Spleen (tissue), 11 donors: ENCODE measurements around the gene DUSP3. TPM values are rescaled to one million over a fixed set of nuclear protein-coding genes. Genes with fewer than 3 reads are reported as not detected.

Source experiments
- DNase-seq: peaks from one replicate; pipeline ENCODE4 v3.0.0-alpha.2; 2020
- H3K27ac ChIP-seq, 8 donors: fragments of 200-600 bp; sonication (generic) in 7 of 8; 1 replicate in 4 of 8; 2 replicates in 4 of 8; pipeline versions ENCODE4 v1.5.0 to v1.8.0; 2016 to 2021; ENCODE audit warnings: inconsistent platforms in 4 of 8, mild to moderate bottlenecking in 4 of 8, moderate library complexity in 1 of 8
- H3K27me3 ChIP-seq, 7 donors: fragments of 200-600 bp; sonication (generic) in 6 of 7; replicated peaks in 1 of 7; 1 replicate in 4 of 7; 2 replicates in 3 of 7; pipeline versions ENCODE4 v1.5.0 to v1.8.0; 2016 to 2021; ENCODE audit warnings: inconsistent platforms in 3 of 7, mild to moderate bottlenecking in 1 of 7
- H3K36me3 ChIP-seq, 6 donors: fragments of 200-600 bp; sonication (generic) in 5 of 6; 1 replicate in 4 of 6; 2 replicates in 2 of 6; pipeline versions ENCODE4 v1.5.0 to v1.8.0; 2016 to 2021; ENCODE audit warnings: inconsistent platforms in 2 of 6
- H3K4me1 ChIP-seq, 6 donors: fragments of 200-600 bp; sonication (generic) in 5 of 6; 1 replicate in 3 of 6; 2 replicates in 3 of 6; pipeline versions ENCODE4 v1.5.0 to v1.8.0; 2016 to 2021; ENCODE audit warnings: inconsistent platforms in 3 of 6
- H3K4me3 ChIP-seq, 8 donors: fragments of 200-600 bp; sonication (generic) in 7 of 8; 1 replicate in 4 of 8; 2 replicates in 4 of 8; pipeline versions ENCODE4 v1.5.0 to v1.8.0; 2016 to 2021; ENCODE audit warnings: inconsistent platforms in 4 of 8, mild to moderate bottlenecking in 4 of 8, moderate library complexity in 2 of 8
- H3K9me3 ChIP-seq, 8 donors: fragments of 200-600 bp; sonication (generic) in 7 of 8; 1 replicate in 4 of 8; 2 replicates in 4 of 8; pipeline versions ENCODE4 v1.5.0 to v1.8.0; 2016 to 2021; ENCODE audit warnings: inconsistent platforms in 4 of 8
- POLR2A ChIP-seq, 3 donors: fragments of 450-650 bp; IDR thresholded peaks; one replicate each; pipeline ENCODE4 v1.5.1; 2017; ENCODE audit warnings: antibody characterized with exemption in 3 of 3, mild to moderate bottlenecking in 1 of 3
- POLR2AphosphoS5 ChIP-seq, 3 donors: sonication (generic); formaldehyde crosslinking; IDR thresholded peaks; one replicate each; pipeline ENCODE4 v1.5.1; 2017; ENCODE audit warnings: antibody characterized with exemption in 3 of 3
- WGBS, 5 donors: extraction: QIAGEN DNeasy Blood & Tissue Kit in 3 of 5; methylation state at CpG; one replicate each; pipeline versions ENCODE4 v1.1.5 to v1.1.7; 2013 to 2018; 5-methylcytosine and 5-hydroxymethylcytosine counted together
- intact Hi-C: fragments of 100-400 bp; cut with DNase I; formaldehyde crosslinking; loops from one replicate; pipeline ENCODE4 v1.15.0; 2023; ENCODE audit warnings: low total_unique reads
- polyA plus RNA-seq, 3 donors: library from polyadenylated mRNA; stranded (reverse); fragments of 200-250 nt; gene quantifications; one replicate each; pipeline ENCODE4 v1.2.1, GENCODE V29; 2013
- total RNA-seq, 7 donors: library from RNA; depleted of rRNA in 3 of 7; stranded (reverse); fragments of >200 nt in 3 of 7; fragmentation: NEBNext Ultra II Directional in 4 of 7; extraction: Animal tissue kit (Norgen Biotek cat#: 25700) in 4 of 7; gene quantifications; one replicate each; pipeline versions ENCODE4 v1.1.0 to v1.2.1, GENCODE V29; 2016 to 2021
- TF ChIP-seq, protein P1 (sequence below), 11 experiments: fragments of 200-600 bp in 7 of 11; fragments of 450-650 bp in 4 of 11; sonication (generic) in 4 of 11; IDR thresholded peaks in 8 of 11; conservative IDR thresholded peaks in 3 of 11; 1 replicate in 7 of 11; 2 replicates in 4 of 11; pipeline versions ENCODE4 v1.4.0 to v1.8.0; 2016 to 2021; ENCODE audit warnings: antibody characterized with exemption in 11 of 11, inconsistent platforms in 4 of 11, mild to moderate bottlenecking in 1 of 11
- donor health status: healthy with polysubstance abuse.
- donor health status: DM: no; HTN: no; CAD: no; lungs with moderate emphysema.
- donor health status: DM: no; HTN: no; CAD: no.
- donor health status: Bipolar disorder and iron deficiency.
- donor health status: healthy.
- donor health status: DM: no; HTN: no; CAD: no.
- donor health status: DM: yes; HTN: yes; CAD: no.

The DUSP3 gene
- total and polyA plus RNA-seq, 10 donors = 25.7 to 96.2 (median 68.9) TPM

DNA sequence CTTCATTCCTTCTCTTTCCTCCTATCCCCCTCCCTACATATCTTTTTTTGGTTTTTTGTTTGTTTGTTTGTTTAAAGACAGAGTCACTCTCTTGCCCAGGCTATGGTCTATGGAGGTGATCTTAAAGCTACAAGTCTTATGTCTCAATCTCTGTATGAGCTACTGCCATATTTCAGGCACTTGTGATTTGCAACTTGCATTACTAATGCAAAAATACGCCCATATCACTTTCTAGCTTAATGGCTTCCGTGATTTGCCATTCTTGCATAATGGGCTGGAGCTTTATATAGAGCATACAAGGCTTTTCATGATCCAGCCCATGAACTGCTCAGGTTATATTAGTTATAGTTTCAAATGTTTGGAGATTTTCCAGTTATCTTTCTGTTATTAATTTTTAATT lies 9.0 kb upstream of the DUSP3 start:
- 66 to 87% (median 80%) methylated on average over 2 of the region's 2 CpGs for WGBS, 5 donors
- no peak overlapping the region for H3K4me3 ChIP-seq
- no peak for DNase-seq
- H3K36me3 ChIP-seq = no peaks in the 10 kb centered on the region
- peaks cover 0 to 9% (median 2%) of the 10 kb centered on the region in 6 donors for H3K4me1 ChIP-seq
- TF ChIP-seq POLR2AphosphoS5 (IDR thresholded peaks at IDR 0.05) = no peak
- TF ChIP-seq POLR2A (IDR thresholded peaks at IDR 0.05) = no peak
- TF ChIP-seq, protein P1, sequence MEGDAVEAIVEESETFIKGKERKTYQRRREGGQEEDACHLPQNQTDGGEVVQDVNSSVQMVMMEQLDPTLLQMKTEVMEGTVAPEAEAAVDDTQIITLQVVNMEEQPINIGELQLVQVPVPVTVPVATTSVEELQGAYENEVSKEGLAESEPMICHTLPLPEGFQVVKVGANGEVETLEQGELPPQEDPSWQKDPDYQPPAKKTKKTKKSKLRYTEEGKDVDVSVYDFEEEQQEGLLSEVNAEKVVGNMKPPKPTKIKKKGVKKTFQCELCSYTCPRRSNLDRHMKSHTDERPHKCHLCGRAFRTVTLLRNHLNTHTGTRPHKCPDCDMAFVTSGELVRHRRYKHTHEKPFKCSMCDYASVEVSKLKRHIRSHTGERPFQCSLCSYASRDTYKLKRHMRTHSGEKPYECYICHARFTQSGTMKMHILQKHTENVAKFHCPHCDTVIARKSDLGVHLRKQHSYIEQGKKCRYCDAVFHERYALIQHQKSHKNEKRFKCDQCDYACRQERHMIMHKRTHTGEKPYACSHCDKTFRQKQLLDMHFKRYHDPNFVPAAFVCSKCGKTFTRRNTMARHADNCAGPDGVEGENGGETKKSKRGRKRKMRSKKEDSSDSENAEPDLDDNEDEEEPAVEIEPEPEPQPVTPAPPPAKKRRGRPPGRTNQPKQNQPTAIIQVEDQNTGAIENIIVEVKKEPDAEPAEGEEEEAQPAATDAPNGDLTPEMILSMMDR (IDR thresholded peaks at IDR 0.05 in 8 of 11, conservative IDR thresholded peaks at IDR 0.05 in 3 of 11) = no peak
- H3K27me3 ChIP-seq = peaks cover 0 to 14% (median 0%) of the 10 kb centered on the region in 7 donors
- H3K27ac ChIP-seq = no peak overlapping the region
- intact Hi-C loops = no loop called here
- H3K9me3 ChIP-seq = peaks cover 0 to under 1% (median 0%) of the 10 kb centered on the region in 8 donors

DNA sequence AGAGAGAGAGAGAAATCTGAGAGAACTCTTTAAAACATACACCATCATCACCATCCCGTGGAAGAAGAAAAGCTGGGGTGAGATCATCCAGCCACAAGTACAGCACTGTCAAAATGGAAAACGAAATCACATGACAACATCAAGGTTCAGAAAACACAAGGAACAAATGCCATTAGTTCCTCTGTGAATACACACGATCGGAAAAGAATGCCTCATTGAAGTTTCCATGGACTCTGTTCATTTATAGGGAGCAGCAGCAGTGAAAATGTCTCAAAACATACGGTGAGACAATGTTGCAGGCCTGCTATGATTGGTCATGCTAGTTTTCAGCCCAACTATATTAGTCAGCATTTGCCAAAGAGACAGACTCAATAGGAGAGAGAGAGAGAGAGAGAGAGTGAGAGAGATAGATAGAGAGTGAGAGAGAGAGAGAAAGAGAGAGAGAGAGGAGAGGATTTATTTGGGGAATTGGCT lies 5.9 kb upstream of the DUSP3 start:
- H3K9me3 ChIP-seq = no peaks in the 10 kb centered on the region
- 79 to 88% (median 86%) methylated on average over 5 of the region's 5 CpGs for WGBS, 5 donors
- DNase-seq = no peak
- no peaks in the 10 kb centered on the region for H3K36me3 ChIP-seq
- H3K4me1 ChIP-seq = peaks cover 0 to 23% (median 9%) of the 10 kb centered on the region in 6 donors
- H3K27ac ChIP-seq = no peak overlapping the region
- no peak overlapping the region for H3K4me3 ChIP-seq
- peaks cover 0 to 21% (median 0%) of the 10 kb centered on the region in 7 donors for H3K27me3 ChIP-seq
- TF ChIP-seq POLR2AphosphoS5 (IDR thresholded peaks at IDR 0.05) (no peak), POLR2A (IDR thresholded peaks at IDR 0.05) (no peak)
- TF ChIP-seq, protein P1 (IDR thresholded peaks at IDR 0.05 in 8 of 11, conservative IDR thresholded peaks at IDR 0.05 in 3 of 11) = no peak
- intact Hi-C loops = no loop called here

DNA sequence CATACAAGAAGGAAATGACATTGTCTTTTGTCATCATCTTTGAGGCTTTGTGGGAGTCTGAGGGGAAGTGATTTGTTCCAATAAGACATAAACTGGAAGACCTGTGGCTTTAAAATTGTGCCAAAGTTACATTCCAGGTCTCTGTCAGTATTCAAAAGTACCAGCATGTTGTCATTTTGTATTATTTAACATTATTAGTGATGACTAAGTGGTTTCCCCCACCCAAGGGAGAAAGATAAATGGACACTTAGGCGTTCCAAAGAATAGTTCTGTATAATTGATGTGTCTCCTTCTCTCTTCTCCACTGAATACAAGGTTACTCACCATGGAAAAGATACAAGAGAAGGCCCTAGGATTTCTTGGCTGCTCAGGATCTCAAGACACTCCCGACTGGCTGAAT lies 5.3 kb upstream of the DUSP3 start:
- Histone ChIP-seq H3K9me3 (no peaks in the 10 kb centered on the region), H3K36me3 (no peaks in the 10 kb centered on the region), H3K4me1 (peaks cover 4 to 29% (median 15%) of the 10 kb centered on the region in 6 donors), H3K4me3 (no peak overlapping the region), H3K27me3 (peaks cover 0 to 22% (median 0%) of the 10 kb centered on the region in 7 donors), H3K27ac (no peak overlapping the region)
- DNase-seq = no peak
- intact Hi-C loops = no loop called here
- TF ChIP-seq, protein P1 (IDR thresholded peaks at IDR 0.05 in 8 of 11, conservative IDR thresholded peaks at IDR 0.05 in 3 of 11) = no peak
- TF ChIP-seq POLR2AphosphoS5 (IDR thresholded peaks at IDR 0.05) (no peak), POLR2A (IDR thresholded peaks at IDR 0.05) (no peak)
- WGBS, 5 donors = 75 to 88% (median 77%) methylated on average over 2 of the region's 2 CpGs

DNA sequence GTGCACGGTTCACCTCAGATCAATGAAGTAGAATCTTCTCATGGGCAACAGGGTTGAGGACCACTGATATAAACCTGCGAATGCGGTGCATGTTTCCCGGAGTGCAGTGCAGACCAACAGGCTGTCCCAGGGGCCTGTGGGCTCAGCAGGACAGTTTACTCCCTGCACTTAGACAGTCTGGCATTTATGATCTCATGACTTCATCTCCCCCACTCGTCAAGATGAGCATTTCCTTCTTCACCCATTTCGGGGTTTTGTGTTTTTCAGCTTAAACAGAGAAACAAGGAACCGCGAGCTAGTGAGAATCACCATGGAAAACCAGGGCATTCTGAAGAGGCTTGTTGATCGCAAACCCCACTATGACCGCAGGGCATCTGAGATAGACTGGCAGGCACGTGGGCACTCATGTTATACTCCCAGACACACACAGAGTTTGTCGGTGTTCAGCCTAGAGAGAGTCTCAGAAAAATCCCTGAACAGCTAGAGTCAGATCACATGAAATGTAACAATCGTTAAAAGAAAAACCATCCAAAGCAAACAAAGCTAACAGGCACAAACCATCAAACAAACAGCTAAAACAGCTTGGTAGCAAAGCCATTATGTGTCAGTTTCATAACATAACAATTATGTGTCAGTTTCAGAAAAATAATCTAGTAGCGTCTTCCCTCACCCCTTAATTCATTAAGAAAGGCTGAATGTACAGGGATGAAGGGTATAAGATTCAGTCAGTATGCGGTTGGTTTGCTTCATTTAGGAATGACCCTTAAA lies 4.3 kb upstream of the DUSP3 start:
- H3K27ac ChIP-seq = peak overlapping the region in 1 of 8 donors; percentile 14
- no peaks in the 10 kb centered on the region for H3K36me3 ChIP-seq
- TF ChIP-seq POLR2A (IDR thresholded peaks at IDR 0.05) = no peak
- TF ChIP-seq, protein P1 (IDR thresholded peaks at IDR 0.05 in 8 of 11, conservative IDR thresholded peaks at IDR 0.05 in 3 of 11) = no peak
- no peak for TF ChIP-seq POLR2AphosphoS5 (IDR thresholded peaks at IDR 0.05)
- DNase-seq = no peak
- H3K4me3 ChIP-seq = no peak overlapping the region
- H3K9me3 ChIP-seq = no peaks in the 10 kb centered on the region
- peaks cover 4 to 32% (median 16%) of the 10 kb centered on the region in 6 donors for H3K4me1 ChIP-seq
- H3K27me3 ChIP-seq = peaks cover 0 to 22% (median 0%) of the 10 kb centered on the region in 7 donors
- intact Hi-C loops = no loop called here
- 70 to 80% (median 78%) methylated on average over 15 of the region's 15 CpGs for WGBS, 5 donors
